Stimulated activated CD4-positive, alpha-beta T cell treated with anti-CD3 and anti-CD28 coated beads, Interleukin-12 subunit alpha, Interleukin-12 subunit beta, amount 100 ng/mL, for 4 hours (primary cell): Measurements from ENCODE around the gene NOL7.

Source experiments
- DNase-seq: peaks from one replicate; pipeline ENCODE4 v3.0.0-alpha.2; 2020

NOL7 gene

GRCh38 chr6:13660273-13660672, 45.1 kb downstream of the NOL7 start:
- no peak for DNase-seq

- no peak for DNase-seq
These were observed 45.8 kb downstream of the NOL7 start for GRCh38 chr6:13660893-13661292.

- DNase-seq = no peak
These were observed 46.5 kb downstream of the NOL7 start for GRCh38 chr6:13661647-13662046.

- no peak for DNase-seq
These were observed 47.7 kb downstream of the NOL7 start for GRCh38 chr6:13662651-13663334.

GRCh38 chr6:13663986-13664385, 48.9 kb downstream of the NOL7 start:
- DNase-seq = no peak

GRCh38 chr6:13664703-13665352, 49.7 kb downstream of the NOL7 start:
- no peak for DNase-seq

GRCh38 chr6:13666194-13667105, 51.3 kb downstream of the NOL7 start:
- DNase-seq = no peak

- DNase-seq = no peak
These were observed 52.5 kb downstream of the NOL7 start for GRCh38 chr6:13667655-13668054.

- no peak for DNase-seq
These were observed 53.3 kb downstream of the NOL7 start for GRCh38 chr6:13668291-13668928.

GRCh38 chr6:13669476-13669875, 54.3 kb downstream of the NOL7 start:
- no peak for DNase-seq
